Cardiac fibroblast (primary cell): ENCODE results near the gene ZNF664.

Experiments
- DNase-seq, 2 donors: peaks; one replicate each; pipeline versions ENCODE4 v3.0.0 to v3.0.0-alpha.2; 2010; ENCODE audit warnings: low read depth in 2 of 2
- H3K4me3 ChIP-seq, 2 donors: replicated peaks in 1 of 2; 1 replicate in 1 of 2; 2 replicates in 1 of 2; pipeline ENCODE4 v1.5.1; 2011; ENCODE audit warnings: low read depth in 2 of 2, low read length in 2 of 2, mild to moderate bottlenecking in 2 of 2, moderate library complexity in 1 of 2
- TF ChIP-seq, protein P1 (sequence below): IDR thresholded peaks from one replicate; pipeline ENCODE4 v1.5.1; 2011; ENCODE audit warnings: low read depth, mild to moderate bottlenecking, low read length, inconsistent platforms

The ZNF664 gene

GRCh38 chr12:124036657-124037109, 63.7 kb downstream of the ZNF664 start:
- DNase-seq = peak; percentile 60 to 66
- H3K4me3 ChIP-seq = no peak overlapping the region
- TF ChIP-seq, protein P1, sequence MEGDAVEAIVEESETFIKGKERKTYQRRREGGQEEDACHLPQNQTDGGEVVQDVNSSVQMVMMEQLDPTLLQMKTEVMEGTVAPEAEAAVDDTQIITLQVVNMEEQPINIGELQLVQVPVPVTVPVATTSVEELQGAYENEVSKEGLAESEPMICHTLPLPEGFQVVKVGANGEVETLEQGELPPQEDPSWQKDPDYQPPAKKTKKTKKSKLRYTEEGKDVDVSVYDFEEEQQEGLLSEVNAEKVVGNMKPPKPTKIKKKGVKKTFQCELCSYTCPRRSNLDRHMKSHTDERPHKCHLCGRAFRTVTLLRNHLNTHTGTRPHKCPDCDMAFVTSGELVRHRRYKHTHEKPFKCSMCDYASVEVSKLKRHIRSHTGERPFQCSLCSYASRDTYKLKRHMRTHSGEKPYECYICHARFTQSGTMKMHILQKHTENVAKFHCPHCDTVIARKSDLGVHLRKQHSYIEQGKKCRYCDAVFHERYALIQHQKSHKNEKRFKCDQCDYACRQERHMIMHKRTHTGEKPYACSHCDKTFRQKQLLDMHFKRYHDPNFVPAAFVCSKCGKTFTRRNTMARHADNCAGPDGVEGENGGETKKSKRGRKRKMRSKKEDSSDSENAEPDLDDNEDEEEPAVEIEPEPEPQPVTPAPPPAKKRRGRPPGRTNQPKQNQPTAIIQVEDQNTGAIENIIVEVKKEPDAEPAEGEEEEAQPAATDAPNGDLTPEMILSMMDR = peak; percentile 85

- H3K4me3 ChIP-seq = no peak overlapping the region
- TF ChIP-seq, protein P1 = no peak
- DNase-seq = no peak
These were observed 64.3 kb downstream of the ZNF664 start for GRCh38 chr12:124037331-124037730.

DNA sequence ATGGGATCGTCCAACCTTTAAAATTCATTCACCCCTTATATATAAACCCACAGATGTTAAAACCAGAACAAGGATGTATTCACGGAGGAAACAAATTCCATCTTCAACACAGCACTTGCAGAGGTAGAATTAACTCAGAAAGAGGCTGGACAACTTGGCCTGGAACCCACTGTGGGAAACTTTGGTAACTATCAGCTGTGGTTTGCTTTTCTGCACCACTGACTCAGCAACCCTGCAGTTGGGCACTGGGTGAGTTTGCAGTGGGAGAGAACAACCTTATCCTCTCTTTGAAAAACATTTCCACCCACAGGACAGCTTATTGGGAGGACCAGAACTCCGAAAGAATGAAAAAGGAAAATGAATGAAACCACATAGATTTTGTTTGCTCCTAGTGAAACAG, 66.3 kb downstream of the ZNF664 start:
- no peak overlapping the region for H3K4me3 ChIP-seq
- peak; percentile 54 to 80 for DNase-seq
- TF ChIP-seq, protein P1 = no peak

DNA sequence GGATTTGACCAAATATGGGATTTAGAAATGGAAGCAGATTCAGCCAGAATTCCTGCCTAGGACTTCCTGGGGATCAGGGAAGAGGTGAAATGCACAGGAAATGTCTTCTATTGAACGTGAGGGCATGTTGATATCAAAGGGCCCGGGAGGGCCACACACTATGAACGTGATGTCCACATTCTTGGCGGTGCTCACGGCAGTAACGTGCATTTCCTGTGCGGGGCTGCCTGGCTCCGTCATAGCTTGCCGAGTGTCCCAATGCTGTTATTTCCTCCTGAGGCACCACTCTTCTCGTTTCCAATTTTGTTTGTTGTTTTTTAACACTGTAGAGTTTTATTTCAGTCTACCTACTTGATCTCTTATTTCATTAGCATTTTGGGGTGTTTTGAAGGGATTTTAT, 67.3 kb downstream of the ZNF664 start:
- H3K4me3 ChIP-seq = no peak overlapping the region
- TF ChIP-seq, protein P1 = no peak
- peak; percentile 38 to 56 for DNase-seq

- TF ChIP-seq, protein P1 = no peak
- DNase-seq = no peak
These were observed 67.7 kb downstream of the ZNF664 start for GRCh38 chr12:124040737-124041136.

DNA sequence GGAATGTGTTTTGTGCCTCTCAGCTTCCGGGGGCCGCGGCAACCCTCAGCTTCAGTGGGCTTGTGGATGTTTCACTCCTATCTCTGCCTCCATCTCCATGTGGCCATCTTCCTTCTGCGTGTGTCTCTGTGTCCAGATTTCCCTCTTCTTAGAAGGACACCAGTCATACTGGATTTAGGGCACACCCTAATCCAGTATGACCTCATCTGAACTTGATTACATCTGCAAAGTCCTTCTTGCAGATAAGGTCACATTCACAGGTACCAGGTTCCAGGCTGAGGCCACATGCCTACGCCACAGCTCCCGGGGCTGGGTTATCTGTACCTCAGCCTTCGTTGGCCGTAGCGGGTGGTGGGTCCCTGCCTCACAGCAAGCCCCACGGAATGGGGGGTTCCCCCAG, 68.9 kb downstream of the ZNF664 start:
- TF ChIP-seq, protein P1 = no peak
- no peak for DNase-seq
- H3K4me3 ChIP-seq = no peak overlapping the region

More at GRCh38 chr12:124040737-124041136, 67.7 kb downstream of the ZNF664 start:
- H3K4me3 ChIP-seq = no peak overlapping the region

GRCh38 chr12:124044021-124044420, 71.0 kb downstream of the ZNF664 start:
- no peak overlapping the region for H3K4me3 ChIP-seq
- DNase-seq = no peak
- TF ChIP-seq, protein P1 = no peak
